Trophoblast cell (in vitro differentiated cells and primary cell): ENCODE measurements around the gene OLIG3. TPM values are rescaled to one million over a fixed set of nuclear protein-coding genes. Genes with fewer than 3 reads are reported as not detected.
A peak's percentile ranks its signal among the peaks of the same experiment; 100 is the strongest.

Experiments used
- DNase-seq, 2 donors: peaks; one replicate each; pipeline ENCODE4 v3.0.0-alpha.2; 2016
- H2AFZ ChIP-seq: 2 replicates; pipeline ENCODE4 v1.6.1; 2013; ENCODE audit warnings: low read length, moderate library complexity, mild to moderate bottlenecking; ENCODE audit not compliant: insufficient read depth, poor library complexity
- H2AK5ac ChIP-seq: 2 replicates; pipeline ENCODE4 v1.6.1; 2013; ENCODE audit warnings: mild to moderate bottlenecking, low read length
- H2BK120ac ChIP-seq: 2 replicates; pipeline ENCODE4 v1.6.1; 2013; ENCODE audit warnings: low read length, mild to moderate bottlenecking, moderate library complexity; ENCODE audit not compliant: insufficient read depth, poor library complexity
- H2BK12ac ChIP-seq: 2 replicates; pipeline ENCODE4 v1.6.1; 2013; ENCODE audit warnings: mild to moderate bottlenecking, low read length, moderate library complexity
- H2BK5ac ChIP-seq: 2 replicates; pipeline ENCODE4 v1.6.1; 2013; ENCODE audit warnings: low read length, low read depth, moderate library complexity, mild to moderate bottlenecking; ENCODE audit not compliant: poor library complexity
- H3K14ac ChIP-seq: 2 replicates; pipeline ENCODE4 v1.6.1; 2013; ENCODE audit warnings: mild to moderate bottlenecking, low read length
- H3K18ac ChIP-seq: 2 replicates; pipeline ENCODE4 v1.6.1; 2013; ENCODE audit warnings: mild to moderate bottlenecking, low read length
- H3K23ac ChIP-seq: 2 replicates; pipeline ENCODE4 v1.6.1; 2013; ENCODE audit warnings: low read length
- H3K27ac ChIP-seq: 2 replicates; pipeline ENCODE4 v1.5.1; 2013; ENCODE audit warnings: low read depth, mild to moderate bottlenecking, inconsistent platforms, low read length, moderate library complexity
- H3K27me3 ChIP-seq: 2 replicates; pipeline ENCODE4 v1.6.1; 2013; ENCODE audit warnings: inconsistent platforms, mild to moderate bottlenecking, low read length, moderate library complexity; ENCODE audit not compliant: insufficient read depth
- H3K36me3 ChIP-seq, 2 experiments: 1 replicate in 1 of 2; 2 replicates in 1 of 2; pipeline ENCODE4 v1.6.1; 2013; ENCODE audit warnings: low read length in 2 of 2, mild to moderate bottlenecking in 2 of 2, moderate library complexity in 1 of 2; ENCODE audit not compliant: insufficient read depth in 2 of 2, control insufficient read depth in 1 of 2
- H3K4ac ChIP-seq: 2 replicates; pipeline ENCODE4 v1.6.1; 2013; ENCODE audit warnings: low read depth, mild to moderate bottlenecking, low read length, moderate library complexity
- H3K4me1 ChIP-seq, 2 experiments: 1 replicate in 1 of 2; 2 replicates in 1 of 2; pipeline ENCODE4 v1.6.1; 2013; ENCODE audit warnings: low read length in 2 of 2, mild to moderate bottlenecking in 2 of 2, moderate library complexity in 1 of 2; ENCODE audit not compliant: insufficient read depth in 2 of 2, control insufficient read depth in 1 of 2
- H3K4me2 ChIP-seq: 2 replicates; pipeline ENCODE4 v1.6.1; 2013; ENCODE audit warnings: inconsistent platforms, mild to moderate bottlenecking, low read length, moderate library complexity
- H3K4me3 ChIP-seq: 2 replicates; pipeline ENCODE4 v1.5.1; 2013; ENCODE audit warnings: mild to moderate bottlenecking, low read depth, low read length, inconsistent platforms
- H3K79me1 ChIP-seq: one replicate; pipeline ENCODE4 v1.6.1; 2013; ENCODE audit warnings: low read length
- H3K79me2 ChIP-seq: 2 replicates; pipeline ENCODE4 v1.6.1; 2013; ENCODE audit warnings: low read length, mild to moderate bottlenecking; ENCODE audit not compliant: control insufficient read depth, insufficient read depth, poor library complexity
- H3K9ac ChIP-seq: 2 replicates; pipeline ENCODE4 v1.6.1; 2013; ENCODE audit warnings: mild to moderate bottlenecking, low read length
- H3K9me3 ChIP-seq: 2 replicates; pipeline ENCODE4 v1.6.1; 2013; ENCODE audit warnings: low read depth, mild to moderate bottlenecking, control low read depth, inconsistent platforms, low read length; ENCODE audit not compliant: insufficient read depth
- H4K12ac ChIP-seq: 2 replicates; pipeline ENCODE4 v1.6.1; 2013; ENCODE audit warnings: low read depth, mild to moderate bottlenecking, low read length, moderate library complexity
- H4K8ac ChIP-seq: 2 replicates; pipeline ENCODE4 v1.6.1; 2013; ENCODE audit warnings: low read depth, mild to moderate bottlenecking, low read length, moderate library complexity
- H4K91ac ChIP-seq: one replicate; pipeline ENCODE4 v1.6.1; 2013; ENCODE audit warnings: low read depth, mild to moderate bottlenecking, low read length, moderate library complexity
- whole genome bisulfite sequencing: extraction: QIAGEN DNeasy Blood & Tissue Kit; methylation state at CpG from one replicate; pipeline ENCODE4 v1.1.7; 2013; ENCODE audit warnings: missing lambda C conversion rate; ENCODE audit not compliant: insufficient read length, insufficient coverage; ENCODE audit errors: extremely low coverage; 5-methylcytosine and 5-hydroxymethylcytosine counted together
- polyA plus RNA-seq: library from polyadenylated mRNA; stranded (reverse); fragments of 200-250 nt; gene quantifications from 2 replicates; pipeline ENCODE4 v1.2.3, GENCODE V29; 2013

The OLIG3 gene
- polyA plus RNA-seq, result 0.03 TPM in 1 of 2 replicates, not detected in the other

GRCh38 chr6:137494281-137494987 lies at the start of gene OLIG3:
Gene OLIG3 (minus strand): TSS chr6:137494394. CDS start chr6:137494170, 224 bp downstream.
- Histone ChIP-seq H3K79me2 (no peaks in the 10 kb centered on the region), H3K9me3 (peaks cover 12% of the 10 kb centered on the region), H3K4ac (no peak within 1 kb of the TSS), H2AK5ac (no peak within 1 kb of the TSS), H3K18ac (no peak within 1 kb of the TSS), H2BK120ac (no peak within 1 kb of the TSS), H4K91ac (no peak within 1 kb of the TSS), H3K14ac (no peak within 1 kb of the TSS), H4K8ac (no peak within 1 kb of the TSS), H3K27me3 (peaks cover 89% of the 10 kb centered on the region), H3K4me1 (peaks cover 18 to 25% of the 10 kb centered on the region in 2 experiments), H2BK12ac (no peak within 1 kb of the TSS), H4K12ac (no peak within 1 kb of the TSS), H3K36me3 (no peaks in the 10 kb centered on the region), H2AFZ (peak within 1 kb of the TSS; percentile 37), H3K9ac (no peak within 1 kb of the TSS), H2BK5ac (no peak within 1 kb of the TSS), H3K23ac (peak within 1 kb of the TSS; percentile 83), H3K4me3 (no peak within 1 kb of the TSS), H3K79me1 (no peaks in the 10 kb centered on the region), H3K27ac (no peak within 1 kb of the TSS), H3K4me2 (peak within 1 kb of the TSS; percentile 32)
- no CpG with 5 or more reads among the region's 23 CpGs for WGBS
- no peak for DNase-seq

GRCh38 chr6:137543114-137543513 lies 48.9 kb upstream of the OLIG3 start:
- no peak overlapping the region for H3K27ac ChIP-seq
- H4K8ac ChIP-seq, result no peak overlapping the region
- H3K4me3 ChIP-seq, result no peak overlapping the region
- H3K36me3 ChIP-seq, result no peaks in the 10 kb centered on the region
- no peak overlapping the region for H3K9ac ChIP-seq
- no peaks in the 10 kb centered on the region for H3K9me3 ChIP-seq
- H2BK5ac ChIP-seq, result no peak overlapping the region
- no peak overlapping the region for H4K91ac ChIP-seq
- H3K18ac ChIP-seq, result no peak overlapping the region
- no peak overlapping the region for H3K4me2 ChIP-seq
- WGBS, result no CpG with 5 or more reads among the region's 2 CpGs
- H3K27me3 ChIP-seq, result no peaks in the 10 kb centered on the region
- no peak overlapping the region for H3K14ac ChIP-seq
- no peak overlapping the region for H4K12ac ChIP-seq
- no peaks in the 10 kb centered on the region for H3K4me1 ChIP-seq
- no peaks in the 10 kb centered on the region for H3K79me2 ChIP-seq
- H2AK5ac ChIP-seq, result no peak overlapping the region
- no peak for DNase-seq
- no peak overlapping the region for H2AFZ ChIP-seq
- no peak overlapping the region for H2BK12ac ChIP-seq
- no peak overlapping the region for H3K4ac ChIP-seq
- no peak overlapping the region for H3K23ac ChIP-seq
- no peaks in the 10 kb centered on the region for H3K79me1 ChIP-seq
- H2BK120ac ChIP-seq, result no peak overlapping the region

GRCh38 chr6:137542713-137543112 lies 48.5 kb upstream of the OLIG3 start:
- Histone ChIP-seq H3K79me1 (no peaks in the 10 kb centered on the region), H2AFZ (no peak overlapping the region), H4K8ac (no peak overlapping the region), H3K23ac (no peak overlapping the region), H3K9ac (no peak overlapping the region), H2BK120ac (no peak overlapping the region), H3K4ac (no peak overlapping the region), H3K27me3 (no peaks in the 10 kb centered on the region), H3K14ac (no peak overlapping the region), H3K27ac (no peak overlapping the region), H2AK5ac (no peak overlapping the region), H3K4me3 (no peak overlapping the region), H2BK12ac (no peak overlapping the region), H3K18ac (no peak overlapping the region), H4K12ac (no peak overlapping the region), H3K4me1 (no peaks in the 10 kb centered on the region), H2BK5ac (no peak overlapping the region), H3K36me3 (no peaks in the 10 kb centered on the region), H3K4me2 (no peak overlapping the region), H3K9me3 (no peaks in the 10 kb centered on the region), H4K91ac (no peak overlapping the region), H3K79me2 (no peaks in the 10 kb centered on the region)
- WGBS, result no CpG with 5 or more reads among the region's 1 CpG
- DNase-seq, result no peak

- Histone ChIP-seq H3K79me1 (no peaks in the 10 kb centered on the region), H3K9me3 (no peaks in the 10 kb centered on the region), H3K79me2 (no peaks in the 10 kb centered on the region), H3K27ac (no peak overlapping the region), H3K4me1 (no peaks in the 10 kb centered on the region), H3K18ac (no peak overlapping the region), H2BK120ac (no peak overlapping the region), H3K4me2 (no peak overlapping the region), H3K14ac (no peak overlapping the region), H2AFZ (no peak overlapping the region), H4K8ac (no peak overlapping the region), H2BK5ac (no peak overlapping the region), H3K4ac (no peak overlapping the region), H3K23ac (no peak overlapping the region), H4K91ac (no peak overlapping the region), H2BK12ac (no peak overlapping the region), H3K4me3 (no peak overlapping the region), H4K12ac (no peak overlapping the region), H3K27me3 (no peaks in the 10 kb centered on the region), H3K36me3 (no peaks in the 10 kb centered on the region), H3K9ac (no peak overlapping the region), H2AK5ac (no peak overlapping the region)
- no peak for DNase-seq
- no CpG with 5 or more reads among the region's 4 CpGs for WGBS
These were observed 47.4 kb upstream of the OLIG3 start for GRCh38 chr6:137541534-137542063.
